Smooth muscle cell (in vitro differentiated cells): Measurements from ENCODE around the gene GLIPR1. TPM values are rescaled to one million over a fixed set of nuclear protein-coding genes. Genes with fewer than 3 reads are reported as not detected.
"Not testable (repeated sequence)": the region's sequence is repeated elsewhere in the genome, so short reads cannot be mapped to it uniquely, and the experiment has no call there.

Experiments
- DNase-seq: peaks from one replicate; lab custom pipeline; 2025; ENCODE audit not compliant: unreplicated experiment; lab: John Stamatoyannopoulos, UW
- H2AFZ ChIP-seq: fragments of 200-600 bp; sonication (generic); 2 replicates; pipeline ENCODE4 v1.6.0; 2016; ENCODE audit warnings: antibody characterized with exemption, low read depth, mild to moderate bottlenecking
- H3F3A ChIP-seq: fragments of 200-600 bp; sonication (generic); 2 replicates; pipeline ENCODE4 v1.6.0; 2017; ENCODE audit warnings: antibody characterized with exemption, low read depth
- H3K27ac ChIP-seq: fragments of 200-600 bp; sonication (generic); 2 replicates; pipeline ENCODE4 v1.5.1; 2016; ENCODE audit warnings: low read depth, mild to moderate bottlenecking
- H3K27me3 ChIP-seq: fragments of 200-600 bp; sonication (generic); 2 replicates; pipeline ENCODE4 v1.6.1; 2016; ENCODE audit warnings: low read depth, mild to moderate bottlenecking
- H3K36me3 ChIP-seq: fragments of 200-600 bp; sonication (generic); 2 replicates; pipeline ENCODE4 v1.5.1; 2016; ENCODE audit warnings: low read depth
- H3K4me1 ChIP-seq: fragments of 200-600 bp; sonication (generic); 2 replicates; pipeline ENCODE4 v1.5.1; 2016; ENCODE audit warnings: low read depth
- H3K4me2 ChIP-seq: fragments of 200-600 bp; sonication (generic); 2 replicates; pipeline ENCODE4 v1.6.0; 2016; ENCODE audit warnings: mild to moderate bottlenecking
- H3K4me3 ChIP-seq: fragments of 200-600 bp; sonication (generic); 2 replicates; pipeline ENCODE4 v1.5.1; 2016; ENCODE audit warnings: mild to moderate bottlenecking
- H3K79me2 ChIP-seq: fragments of 200-600 bp; sonication (generic); 2 replicates; pipeline ENCODE4 v1.6.0; 2016; ENCODE audit warnings: low read depth, mild to moderate bottlenecking
- H3K9ac ChIP-seq: fragments of 200-600 bp; sonication (generic); 2 replicates; pipeline ENCODE4 v1.6.0; 2016; ENCODE audit warnings: low read depth
- H3K9me3 ChIP-seq: fragments of 200-600 bp; sonication (generic); replicated peaks from 2 replicates; pipeline ENCODE4 v1.5.1; 2016; ENCODE audit warnings: low read depth
- H4K20me1 ChIP-seq: fragments of 200-600 bp; sonication (generic); 2 replicates; pipeline ENCODE4 v1.6.0; 2016; ENCODE audit warnings: low read depth
- CTCF ChIP-seq: fragments of 200-600 bp; sonication (generic); IDR thresholded peaks from 2 replicates; pipeline ENCODE4 v1.5.1; 2017; ENCODE audit warnings: borderline replicate concordance, mild to moderate bottlenecking, antibody characterized with exemption; ENCODE audit not compliant: insufficient read depth, poor library complexity, severe bottlenecking
- WGBS: methylation state at CpG from one replicate; pipeline ENCODE4 v1.1.7; 2016; ENCODE audit warnings: low lambda C conversion rate; 5-methylcytosine and 5-hydroxymethylcytosine counted together
- polyA plus RNA-seq: library from polyadenylated mRNA; unstranded; fragments of >200 nt; fragmentation: Nextera tagmentation; extraction: Ambion mirVana; gene quantifications from 2 replicates; pipeline ENCODE4 v1.2.1, GENCODE V29; 2016
- total RNA-seq: library from RNA; depleted of rRNA; stranded (reverse); fragments of >200 nt; gene quantifications from 2 replicates; pipeline ENCODE4 v1.2.3, GENCODE V29; 2014

Gene GLIPR1
- total and polyA plus RNA-seq, 2 experiments from 2014 or later = 199 to 200 TPM

DNA sequence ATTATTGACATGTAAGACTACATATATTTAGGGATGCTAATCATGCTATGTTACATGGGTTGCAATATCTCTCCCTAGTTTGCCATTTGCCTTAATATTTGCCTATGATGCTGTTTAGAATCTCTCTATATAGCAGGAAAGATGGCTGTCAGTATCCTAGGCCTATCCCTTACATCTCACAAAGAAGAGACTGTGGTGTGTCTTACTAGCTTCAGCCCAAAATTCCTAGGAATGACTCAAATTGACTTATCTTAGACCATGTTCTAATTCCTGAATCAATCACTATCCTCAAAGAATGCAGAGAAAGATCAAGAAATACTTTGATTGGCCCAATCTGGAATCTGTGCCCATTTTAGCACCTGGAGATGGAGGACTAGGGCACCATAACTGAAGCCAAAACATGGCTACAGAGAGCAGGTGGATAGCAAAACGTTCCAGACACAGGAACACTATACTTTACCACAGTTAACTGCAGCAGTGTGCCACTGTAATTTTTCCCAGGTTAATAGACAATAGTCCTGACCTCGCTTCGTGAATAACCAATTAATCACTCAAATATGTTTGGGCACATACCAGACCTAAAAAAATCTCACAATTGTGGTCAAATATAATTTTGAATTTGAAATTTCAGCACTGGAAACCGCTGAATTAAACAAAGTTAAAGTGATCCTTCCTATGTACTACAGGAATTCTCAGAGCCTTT lies 32.7 kb upstream of the GLIPR1 start:
- no peak overlapping the region for H3K9ac ChIP-seq
- DNase-seq = no peak
- H4K20me1 ChIP-seq = no peaks in the 10 kb centered on the region
- H3K36me3 ChIP-seq = no peaks in the 10 kb centered on the region
- H3K4me3 ChIP-seq = no peak overlapping the region
- no peaks in the 10 kb centered on the region for H3F3A ChIP-seq
- WGBS = 85% methylated on average over 4 of the region's 4 CpGs
- no peak overlapping the region for H2AFZ ChIP-seq
- H3K4me1 ChIP-seq = no peaks in the 10 kb centered on the region
- no peaks in the 10 kb centered on the region for H3K9me3 ChIP-seq
- H3K27me3 ChIP-seq = no peaks in the 10 kb centered on the region
- H3K27ac ChIP-seq = no peak overlapping the region
- no peak for TF ChIP-seq CTCF
- no peak overlapping the region for H3K4me2 ChIP-seq
- no peaks in the 10 kb centered on the region for H3K79me2 ChIP-seq

DNA sequence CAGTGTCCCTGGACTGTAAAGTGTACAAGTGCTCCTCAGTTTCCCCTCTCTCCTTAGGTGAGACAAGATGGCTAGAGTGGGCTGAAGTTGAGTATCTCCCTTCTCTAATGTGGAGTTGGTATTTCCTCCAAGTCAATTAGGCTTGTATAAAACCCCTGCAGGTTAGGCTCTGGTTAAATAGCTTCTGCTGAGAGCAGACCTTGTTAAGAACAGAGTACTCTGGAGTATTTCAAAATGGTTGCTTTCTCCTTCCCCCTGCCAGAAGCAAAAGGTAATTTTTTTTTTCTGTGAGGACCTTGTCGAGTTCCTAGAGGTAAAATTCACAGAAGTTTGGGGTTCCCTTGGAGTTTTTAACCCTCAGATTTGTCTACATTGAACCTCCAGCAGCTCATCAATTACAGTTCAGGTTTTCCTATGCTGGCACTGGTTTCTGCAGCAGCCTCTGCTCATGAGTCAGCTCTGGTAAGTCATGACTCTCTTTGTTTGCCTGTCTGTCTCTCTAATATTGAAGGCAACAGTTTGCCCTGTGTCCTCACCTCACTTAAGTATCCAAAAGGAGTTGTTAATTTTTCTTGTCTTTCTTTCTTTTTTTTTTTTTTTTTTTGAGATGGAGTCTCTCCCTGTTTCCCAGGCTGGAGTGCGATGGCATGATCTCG lies 27.8 kb upstream of the GLIPR1 start:
- H3K4me1 ChIP-seq = no peaks in the 10 kb centered on the region
- no peaks in the 10 kb centered on the region for H3K36me3 ChIP-seq
- no peaks in the 10 kb centered on the region for H3K9me3 ChIP-seq
- no peak overlapping the region for H2AFZ ChIP-seq
- H3K4me3 ChIP-seq = no peak overlapping the region
- no peak overlapping the region for H3K9ac ChIP-seq
- no peaks in the 10 kb centered on the region for H3F3A ChIP-seq
- TF ChIP-seq CTCF = no peak
- DNase-seq = no peak
- H3K79me2 ChIP-seq = no peaks in the 10 kb centered on the region
- no peak overlapping the region for H3K4me2 ChIP-seq
- no peak overlapping the region for H3K27ac ChIP-seq
- H4K20me1 ChIP-seq = no peaks in the 10 kb centered on the region
- 86% methylated on average over 2 of the region's 3 CpGs for WGBS
- no peaks in the 10 kb centered on the region for H3K27me3 ChIP-seq

DNA sequence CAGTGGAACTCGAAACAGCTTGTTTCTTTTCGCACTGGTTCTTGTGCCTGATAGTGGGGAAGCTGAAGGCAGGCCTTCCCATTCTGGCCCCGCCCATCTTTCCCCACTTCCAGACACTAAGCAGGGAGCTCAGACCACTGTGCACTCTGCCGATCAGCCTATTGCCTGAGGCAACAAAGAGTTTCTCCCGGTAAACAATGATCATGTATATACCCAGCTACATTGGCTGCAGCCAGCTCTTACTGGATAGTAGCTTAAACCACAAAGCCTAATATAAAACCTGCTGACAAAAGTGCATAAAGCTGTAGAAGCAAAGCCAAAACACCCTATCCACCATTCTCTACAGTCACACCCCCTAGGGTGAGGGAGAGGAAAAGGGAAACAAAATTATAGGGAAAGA lies 24.7 kb upstream of the GLIPR1 start:
- Histone ChIP-seq H3K9ac (no peak overlapping the region), H3F3A (no peaks in the 10 kb centered on the region), H3K79me2 (no peaks in the 10 kb centered on the region), H3K9me3 (no peaks in the 10 kb centered on the region), H3K4me3 (no peak overlapping the region), H2AFZ (no peak overlapping the region), H3K27ac (no peak overlapping the region), H3K36me3 (no peaks in the 10 kb centered on the region), H3K4me2 (no peak overlapping the region), H4K20me1 (no peaks in the 10 kb centered on the region), H3K27me3 (no peaks in the 10 kb centered on the region), H3K4me1 (no peaks in the 10 kb centered on the region)
- TF ChIP-seq CTCF = no peak
- 83% methylated on average over 5 of the region's 5 CpGs for WGBS
- no peak for DNase-seq

GRCh38 chr12:75457191-75457590 lies 23.4 kb upstream of the GLIPR1 start:
- Histone ChIP-seq H3K4me3 (no peak overlapping the region), H3F3A (no peaks in the 10 kb centered on the region), H3K4me2 (no peak overlapping the region), H3K27ac (no peak overlapping the region), H3K4me1 (no peaks in the 10 kb centered on the region), H2AFZ (no peak overlapping the region), H4K20me1 (no peaks in the 10 kb centered on the region), H3K9me3 (no peaks in the 10 kb centered on the region), H3K36me3 (no peaks in the 10 kb centered on the region), H3K27me3 (no peaks in the 10 kb centered on the region), H3K9ac (no peak overlapping the region), H3K79me2 (no peaks in the 10 kb centered on the region)
- no peak for DNase-seq
- no peak for TF ChIP-seq CTCF
- 91% methylated on average over 1 of the region's 1 CpG for WGBS

- not testable (repeated sequence) for H3K9ac ChIP-seq, H3K4me1 ChIP-seq, H2AFZ ChIP-seq, H4K20me1 ChIP-seq, H3F3A ChIP-seq, DNase-seq, H3K27ac ChIP-seq, H3K79me2 ChIP-seq, H3K4me2 ChIP-seq, H3K4me3 ChIP-seq, H3K27me3 ChIP-seq, H3K9me3 ChIP-seq, H3K36me3 ChIP-seq
- WGBS = 85% methylated on average over 9 of the region's 9 CpGs
Observed at GRCh38 chr12:75457866-75458265, 22.7 kb upstream of the GLIPR1 start.
